Neural crest cell (in vitro differentiated cells): ENCODE results near the gene TNP1. TPM values are rescaled to one million over a fixed set of nuclear protein-coding genes. Genes with fewer than 3 reads are reported as not detected.

Source experiments
- DNase-seq: peaks from one replicate; pipeline ENCODE4 v3.0.0; 2021; ENCODE audit warnings: low read depth, mixed read lengths, low spot score
- H3K27ac Mint-ChIP-seq: one replicate; pipeline ENCODE4 v1.8.0; 2021; ENCODE audit warnings: mild to moderate bottlenecking, mixed read lengths; ENCODE audit not compliant: unreplicated experiment
- H3K27me3 Mint-ChIP-seq: 2 replicates; pipeline ENCODE4 v1.8.0; 2021; ENCODE audit warnings: low read depth, mild to moderate bottlenecking, mixed read lengths
- H3K36me3 Mint-ChIP-seq: 2 replicates; pipeline ENCODE4 v1.8.0; 2021; ENCODE audit warnings: low read depth, mild to moderate bottlenecking, mixed read lengths
- H3K4me1 Mint-ChIP-seq: 2 replicates; pipeline ENCODE4 v1.8.0; 2021; ENCODE audit warnings: mixed read lengths
- H3K4me3 Mint-ChIP-seq: one replicate; pipeline ENCODE4 v1.8.0; 2021; ENCODE audit warnings: mild to moderate bottlenecking, mixed read lengths
- H3K9me3 Mint-ChIP-seq: 2 replicates; pipeline ENCODE4 v1.8.0; 2021; ENCODE audit warnings: mixed read lengths
- CTCF ChIP-seq: fragments of 200-600 bp; sonication (generic); conservative IDR thresholded peaks from 2 replicates; pipeline ENCODE4 v1.5.0; 2021; ENCODE audit warnings: antibody characterized with exemption, mild to moderate bottlenecking
- total RNA-seq: library from RNA; stranded (reverse); gene quantifications from 2 replicates; pipeline ENCODE4 v1.2.1, GENCODE V29; 2021

The TNP1 gene
- total RNA-seq, 1 donor from 2014 or later: not detected

GRCh38 chr2:216829533-216829932 lies 30.3 kb downstream of the TNP1 start:
- peaks cover 32% of the 10 kb centered on the region for H3K4me1 Mint-ChIP-seq
- no peak for TF ChIP-seq CTCF
- peaks cover 7% of the 10 kb centered on the region for H3K36me3 Mint-ChIP-seq
- H3K4me3 Mint-ChIP-seq: no peak overlapping the region
- no peaks in the 10 kb centered on the region for H3K27me3 Mint-ChIP-seq
- H3K27ac Mint-ChIP-seq: no peak overlapping the region
- DNase-seq: no peak
- H3K9me3 Mint-ChIP-seq: no peaks in the 10 kb centered on the region

- Mint-ChIP-seq H3K27ac (no peak overlapping the region), H3K9me3 (no peaks in the 10 kb centered on the region), H3K36me3 (peaks cover 7% of the 10 kb centered on the region), H3K27me3 (no peaks in the 10 kb centered on the region), H3K4me3 (no peak overlapping the region), H3K4me1 (peaks cover 31% of the 10 kb centered on the region)
- no peak for TF ChIP-seq CTCF
- DNase-seq: no peak
Measured at GRCh38 chr2:216827073-216827720, 32.7 kb downstream of the TNP1 start.

GRCh38 chr2:216822470-216822869 lies 37.4 kb downstream of the TNP1 start:
- no peak for DNase-seq
- no peak for TF ChIP-seq CTCF
- peaks cover 4% of the 10 kb centered on the region for H3K9me3 Mint-ChIP-seq
- no peaks in the 10 kb centered on the region for H3K27me3 Mint-ChIP-seq
- no peak overlapping the region for H3K27ac Mint-ChIP-seq
- peaks cover 12% of the 10 kb centered on the region for H3K36me3 Mint-ChIP-seq
- peaks cover 9% of the 10 kb centered on the region for H3K4me1 Mint-ChIP-seq
- no peak overlapping the region for H3K4me3 Mint-ChIP-seq

GRCh38 chr2:216820709-216821108 lies 39.2 kb downstream of the TNP1 start:
- Mint-ChIP-seq H3K9me3 (peaks cover 4% of the 10 kb centered on the region), H3K27me3 (no peaks in the 10 kb centered on the region), H3K36me3 (peaks cover 5% of the 10 kb centered on the region), H3K4me3 (no peak overlapping the region), H3K27ac (peak overlapping the region; percentile 44), H3K4me1 (no peaks in the 10 kb centered on the region)
- no peak for TF ChIP-seq CTCF
- no peak for DNase-seq

GRCh38 chr2:216819766-216820165 lies 40.1 kb downstream of the TNP1 start:
- H3K4me1 Mint-ChIP-seq: no peaks in the 10 kb centered on the region
- no peak for TF ChIP-seq CTCF
- H3K9me3 Mint-ChIP-seq: peaks cover 4% of the 10 kb centered on the region
- no peak overlapping the region for H3K4me3 Mint-ChIP-seq
- H3K36me3 Mint-ChIP-seq: peaks cover 5% of the 10 kb centered on the region
- H3K27ac Mint-ChIP-seq: no peak overlapping the region
- no peaks in the 10 kb centered on the region for H3K27me3 Mint-ChIP-seq
- DNase-seq: no peak
